Measurements from ENCODE around the gene JARID2. TPM values are rescaled to one million over a fixed set of nuclear protein-coding genes. Genes with fewer than 3 reads are reported as not detected.

Gene JARID2
- total RNA-seq, 1 donor from 2014 or later: 17.9 TPM

DNA sequence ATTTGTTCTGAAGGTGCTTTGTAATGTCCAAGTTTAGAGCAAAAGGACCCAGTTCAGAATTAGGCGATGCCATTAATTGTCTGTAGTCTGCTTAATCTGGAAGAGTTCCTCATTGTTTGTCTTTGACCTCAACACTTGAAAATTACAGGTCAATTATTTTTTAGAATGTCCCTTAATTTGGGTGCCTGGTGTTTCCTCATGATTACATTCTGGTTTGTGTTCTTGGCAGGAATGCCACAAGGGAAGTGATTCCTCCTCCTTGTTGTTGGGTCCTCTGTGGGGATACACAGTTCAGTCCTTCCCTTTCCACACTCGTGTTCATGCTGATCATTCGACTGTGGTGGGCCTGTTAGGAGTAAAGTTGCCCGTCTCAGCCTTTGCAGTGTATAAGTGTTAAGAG lies 207.3 kb downstream of the JARID2 start:
- H3K4me1 ChIP-seq: peaks cover 13% of the 10 kb centered on the region

GRCh38 chr6:15453622-15454021 lies 207.8 kb downstream of the JARID2 start:
- Histone ChIP-seq H3K9me3 (no peaks in the 10 kb centered on the region), H3K36me3 (no peaks in the 10 kb centered on the region), H3K4me3 (no peak overlapping the region), H3K27ac (no peak overlapping the region), H3K4me1 (peaks cover 13% of the 10 kb centered on the region), H3K27me3 (no peaks in the 10 kb centered on the region)
- intact Hi-C loops (cut with DNase I): no loop called here
- no peak for DNase-seq (ENCODE audit: extremely low spot score in 2 of 2)
- peak in 1 of 2 donors; percentile 30 for TF ChIP-seq POLR2AphosphoS5 (IDR thresholded peaks at IDR 0.05; ENCODE audit: insufficient read depth in 1 of 2, low read depth in 1 of 2)
- TF ChIP-seq POLR2A (IDR thresholded peaks at IDR 0.05): no peak
- TF ChIP-seq, protein P1, sequence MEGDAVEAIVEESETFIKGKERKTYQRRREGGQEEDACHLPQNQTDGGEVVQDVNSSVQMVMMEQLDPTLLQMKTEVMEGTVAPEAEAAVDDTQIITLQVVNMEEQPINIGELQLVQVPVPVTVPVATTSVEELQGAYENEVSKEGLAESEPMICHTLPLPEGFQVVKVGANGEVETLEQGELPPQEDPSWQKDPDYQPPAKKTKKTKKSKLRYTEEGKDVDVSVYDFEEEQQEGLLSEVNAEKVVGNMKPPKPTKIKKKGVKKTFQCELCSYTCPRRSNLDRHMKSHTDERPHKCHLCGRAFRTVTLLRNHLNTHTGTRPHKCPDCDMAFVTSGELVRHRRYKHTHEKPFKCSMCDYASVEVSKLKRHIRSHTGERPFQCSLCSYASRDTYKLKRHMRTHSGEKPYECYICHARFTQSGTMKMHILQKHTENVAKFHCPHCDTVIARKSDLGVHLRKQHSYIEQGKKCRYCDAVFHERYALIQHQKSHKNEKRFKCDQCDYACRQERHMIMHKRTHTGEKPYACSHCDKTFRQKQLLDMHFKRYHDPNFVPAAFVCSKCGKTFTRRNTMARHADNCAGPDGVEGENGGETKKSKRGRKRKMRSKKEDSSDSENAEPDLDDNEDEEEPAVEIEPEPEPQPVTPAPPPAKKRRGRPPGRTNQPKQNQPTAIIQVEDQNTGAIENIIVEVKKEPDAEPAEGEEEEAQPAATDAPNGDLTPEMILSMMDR (IDR thresholded peaks at IDR 0.05): no peak

More for the DNA sequence above, 207.3 kb downstream of the JARID2 start:
- H3K27me3 ChIP-seq: no peaks in the 10 kb centered on the region
- H3K27ac ChIP-seq: no peak overlapping the region
- no peak for DNase-seq (ENCODE audit: extremely low spot score in 2 of 2)
- no peaks in the 10 kb centered on the region for H3K36me3 ChIP-seq
- H3K4me3 ChIP-seq: no peak overlapping the region
- TF ChIP-seq, protein P1 (IDR thresholded peaks at IDR 0.05): no peak
- H3K9me3 ChIP-seq: no peaks in the 10 kb centered on the region
- intact Hi-C loops (cut with DNase I): no loop called here

GRCh38 chr6:15456422-15456821 lies 210.6 kb downstream of the JARID2 start:
- Histone ChIP-seq H3K4me1 (peaks cover 22% of the 10 kb centered on the region), H3K27ac (no peak overlapping the region), H3K9me3 (no peaks in the 10 kb centered on the region), H3K27me3 (no peaks in the 10 kb centered on the region), H3K36me3 (no peaks in the 10 kb centered on the region), H3K4me3 (no peak overlapping the region)
- intact Hi-C loops (cut with DNase I): no loop called here
- TF ChIP-seq, protein P1 (IDR thresholded peaks at IDR 0.05): no peak
- TF ChIP-seq POLR2A (IDR thresholded peaks at IDR 0.05): no peak
- no peak for TF ChIP-seq POLR2AphosphoS5 (IDR thresholded peaks at IDR 0.05; ENCODE audit: insufficient read depth in 1 of 2, low read depth in 1 of 2)
- no peak for DNase-seq (ENCODE audit: extremely low spot score in 2 of 2)

DNA sequence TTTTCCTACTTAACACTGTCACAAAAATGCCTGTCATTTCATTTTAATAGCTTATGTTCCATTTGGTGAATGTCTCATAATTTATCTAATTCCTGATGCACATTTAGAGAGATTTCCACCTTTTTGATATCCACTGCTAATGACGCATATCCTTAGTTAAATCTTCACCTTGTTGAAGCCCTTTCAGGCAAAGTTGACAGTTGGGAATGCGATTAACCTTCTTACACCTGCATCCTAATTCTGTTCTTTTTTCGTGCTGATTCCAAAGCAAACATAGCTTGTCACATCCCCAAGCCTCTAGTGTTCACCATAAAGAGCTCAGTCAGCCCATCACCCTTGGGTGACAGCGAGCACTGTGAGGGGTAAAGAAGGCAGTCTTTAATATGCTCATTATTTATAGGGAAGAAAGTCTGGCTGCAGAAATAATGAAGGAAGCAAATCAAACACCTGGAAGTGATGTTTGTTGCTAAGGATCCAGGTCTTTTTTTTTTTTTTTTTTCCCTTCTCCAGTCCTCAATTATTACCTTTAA lies 211.3 kb downstream of the JARID2 start:
- intact Hi-C loops (cut with DNase I): no loop called here

GRCh38 chr6:15458021-15458459 lies 212.2 kb downstream of the JARID2 start:
- H3K9me3 ChIP-seq: no peaks in the 10 kb centered on the region
- intact Hi-C loops (cut with DNase I): no loop called here
- DNase-seq (ENCODE audit: extremely low spot score in 2 of 2): peak in 1 of 2 donors; percentile 69
- no peak overlapping the region for H3K27ac ChIP-seq
- peaks cover 29% of the 10 kb centered on the region for H3K4me1 ChIP-seq
- H3K27me3 ChIP-seq: no peaks in the 10 kb centered on the region
- TF ChIP-seq, protein P1 (IDR thresholded peaks at IDR 0.05): no peak
- TF ChIP-seq POLR2AphosphoS5 (IDR thresholded peaks at IDR 0.05; ENCODE audit: insufficient read depth in 1 of 2, low read depth in 1 of 2): no peak
- no peak for TF ChIP-seq POLR2A (IDR thresholded peaks at IDR 0.05)
- no peaks in the 10 kb centered on the region for H3K36me3 ChIP-seq
- H3K4me3 ChIP-seq: no peak overlapping the region

More for the DNA sequence above, 211.3 kb downstream of the JARID2 start:
- DNase-seq (ENCODE audit: extremely low spot score in 2 of 2): no peak
- H3K9me3 ChIP-seq: no peaks in the 10 kb centered on the region
- no peaks in the 10 kb centered on the region for H3K27me3 ChIP-seq
- peaks cover 28% of the 10 kb centered on the region for H3K4me1 ChIP-seq
- H3K4me3 ChIP-seq: no peak overlapping the region
- TF ChIP-seq, protein P1 (IDR thresholded peaks at IDR 0.05): no peak
- no peak for TF ChIP-seq POLR2A (IDR thresholded peaks at IDR 0.05)
- no peak for TF ChIP-seq POLR2AphosphoS5 (IDR thresholded peaks at IDR 0.05; ENCODE audit: insufficient read depth in 1 of 2, low read depth in 1 of 2)
- no peaks in the 10 kb centered on the region for H3K36me3 ChIP-seq
- H3K27ac ChIP-seq: no peak overlapping the region
